ENCODE results near the gene REST.
"Not testable (repeated sequence)": the region's sequence is repeated elsewhere in the genome, so short reads cannot be mapped to it uniquely, and the experiment has no call there.

The REST gene
- 148 reads per million, percentile 89 among the genes with 10 or more reads in this experiment for total RNA-seq

- DNase-seq = peak; percentile 73
Observed at GRCh38 chr4:56907489-56908205, at the start of gene REST. Gene REST (plus strand): TSS chr4:56907900. CDS start chr4:56910639, 2,739 bp downstream.

- DNase-seq = no peak
Observed at GRCh38 chr4:56859841-56860240, 47.9 kb upstream of the REST start.

- DNase-seq = no peak
Observed at GRCh38 chr4:56860781-56861180, 46.9 kb upstream of the REST start.

GRCh38 chr4:56861360-56861759, 46.3 kb upstream of the REST start:
- DNase-seq = no peak

GRCh38 chr4:56863441-56864139, 44.1 kb upstream of the REST start:
- DNase-seq = no peak

GRCh38 chr4:56870946-56871345, 36.8 kb upstream of the REST start:
- no peak for DNase-seq

GRCh38 chr4:56871371-56871866, 36.3 kb upstream of the REST start:
- DNase-seq = no peak

- no peak for DNase-seq
Observed at GRCh38 chr4:56874166-56874565, 33.5 kb upstream of the REST start.

- no peak for DNase-seq
Observed at GRCh38 chr4:56874923-56875322, 32.8 kb upstream of the REST start.

GRCh38 chr4:56876264-56876663, 31.4 kb upstream of the REST start:
- no peak for DNase-seq

- no peak for DNase-seq
Observed at GRCh38 chr4:56879996-56880395, 27.7 kb upstream of the REST start.

GRCh38 chr4:56880572-56880971, 27.1 kb upstream of the REST start:
- DNase-seq = no peak

- not testable (repeated sequence) for DNase-seq
Observed at GRCh38 chr4:56884511-56884910, 23.2 kb upstream of the REST start.

GRCh38 chr4:56892691-56893090, 15.0 kb upstream of the REST start:
- no peak for DNase-seq

- DNase-seq = not testable (repeated sequence)
Observed at GRCh38 chr4:56897842-56898241, 9.9 kb upstream of the REST start.

GRCh38 chr4:56900186-56900585, 7.5 kb upstream of the REST start:
- not testable (repeated sequence) for DNase-seq

GRCh38 chr4:56902703-56903102, 5.0 kb upstream of the REST start:
- DNase-seq = no peak

GRCh38 chr4:56905796-56906195, 1.9 kb upstream of the REST start:
- no peak for DNase-seq

GRCh38 chr4:56906489-56907393, 959 bp upstream of the REST start:
- DNase-seq = no peak

- peak; percentile 55 for DNase-seq
Observed at GRCh38 chr4:56908206-56909085, 746 bp downstream of the REST start.

GRCh38 chr4:56909086-56909894, 1.6 kb downstream of the REST start:
- peak; percentile 35 for DNase-seq
